ENCODE measurements around the gene PLEKHM2.

PLEKHM2 gene

DNA sequence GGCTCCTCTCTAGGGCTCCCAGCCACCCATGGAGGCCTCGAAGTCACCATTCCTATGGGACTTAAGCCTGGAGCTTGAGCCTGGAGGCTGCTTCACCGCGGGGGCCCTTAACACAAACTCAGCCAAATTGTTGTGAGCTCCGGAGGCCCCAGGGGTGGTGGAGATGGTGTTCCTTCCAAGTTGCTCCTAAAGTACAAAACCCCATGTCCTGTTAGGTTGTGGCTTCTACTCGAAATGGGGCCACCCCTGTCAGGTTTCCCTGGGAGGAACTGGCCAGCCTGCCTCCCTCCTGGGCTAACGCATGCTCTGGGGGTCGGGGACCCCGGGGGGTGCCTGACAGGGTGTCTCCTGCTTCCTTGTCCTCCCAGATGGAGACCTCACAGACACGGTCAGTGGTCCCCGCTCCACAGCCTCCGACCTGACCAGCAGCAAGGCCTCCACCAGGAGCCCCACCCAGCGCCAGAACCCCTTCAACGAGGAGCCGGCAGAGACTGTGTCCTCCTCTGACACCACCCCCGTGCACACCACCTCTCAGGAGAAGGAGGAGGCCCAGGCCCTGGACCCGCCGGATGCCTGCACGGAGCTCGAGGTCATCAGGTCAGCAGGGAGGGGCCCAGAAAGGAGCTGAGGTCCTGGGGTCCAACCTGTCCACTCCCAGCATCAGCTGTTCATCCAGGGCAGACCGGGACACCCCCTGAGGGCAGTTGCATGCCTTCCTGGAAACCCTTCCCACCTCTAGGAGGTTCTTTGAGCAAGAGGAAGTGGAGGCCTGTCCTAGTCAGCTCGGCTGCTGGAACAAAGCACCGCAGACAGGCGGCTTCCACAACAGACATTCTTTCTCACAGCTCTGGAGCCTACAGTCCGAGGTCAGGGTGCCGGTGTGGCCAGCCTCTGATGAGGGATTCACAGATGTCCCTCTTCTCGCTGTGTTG lies 41.1 kb downstream of the PLEKHM2 start:
- Histone ChIP-seq H3K36me3 (ENCODE audit: control insufficient read depth, insufficient read depth, low read length) (peaks cover 6% of the 10 kb centered on the region), H3K27me3 (ENCODE audit: insufficient read depth, low read length, poor library complexity) (no peaks in the 10 kb centered on the region), H3K18ac (ENCODE audit: low read length) (no peak overlapping the region), H2AK5ac (ENCODE audit: low read length) (no peak overlapping the region), H4K5ac (ENCODE audit: low read length) (no peak overlapping the region), H2BK120ac (ENCODE audit: low read depth, low read length) (no peak overlapping the region), H2BK15ac (replicated peaks; ENCODE audit: low read depth) (no peak overlapping the region), H3K4me3 (ENCODE audit: low read length) (no peak overlapping the region), H3K4ac (ENCODE audit: low read depth, low read length) (no peak overlapping the region), H3K79me2 (ENCODE audit: control insufficient read depth, insufficient read depth, low read length) (no peaks in the 10 kb centered on the region), H3K56ac (ENCODE audit: low read length) (no peak overlapping the region), H3K9ac (ENCODE audit: low read length) (no peak overlapping the region), H3K4me1 (ENCODE audit: control insufficient read depth, low read depth, low read length) (no peaks in the 10 kb centered on the region), H3K23ac (ENCODE audit: low read length) (no peak overlapping the region), H4K8ac (ENCODE audit: low read depth, low read length) (no peak overlapping the region), H3K27ac (ENCODE audit: low read depth, low read length) (no peak overlapping the region), H2BK5ac (ENCODE audit: low read length) (no peak overlapping the region), H3K4me2 (ENCODE audit: low read length) (no peak overlapping the region), H3K79me1 (ENCODE audit: low read length) (no peaks in the 10 kb centered on the region)
- WGBS (ENCODE audit: extremely low coverage, insufficient coverage, low lambda C conversion rate): no CpG with 5 or more reads among the region's 26 CpGs
- peak; percentile 40 for DNase-seq

DNA sequence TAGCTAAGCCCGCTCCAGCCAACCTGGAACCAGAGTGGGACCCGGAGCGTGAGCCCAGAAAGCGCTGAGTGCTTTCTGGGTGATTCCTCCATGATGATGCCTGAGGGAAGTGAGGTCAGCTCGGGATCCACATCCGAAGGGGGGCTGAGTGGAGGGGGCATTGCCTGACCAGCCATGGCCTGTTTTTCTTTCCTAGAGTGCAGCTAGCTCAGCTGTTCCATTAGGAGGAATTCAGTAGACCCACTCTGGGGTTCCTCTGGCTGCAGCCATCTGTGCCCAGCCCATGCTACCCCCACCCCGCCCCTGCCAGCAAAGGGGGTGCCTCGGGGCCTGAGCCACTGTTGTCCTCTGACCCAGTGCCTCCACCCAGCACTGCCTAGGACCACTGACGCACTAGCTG lies 42.4 kb downstream of the PLEKHM2 start:
- Histone ChIP-seq H3K79me2 (ENCODE audit: control insufficient read depth, insufficient read depth, low read length) (no peaks in the 10 kb centered on the region), H2BK5ac (ENCODE audit: low read length) (no peak overlapping the region), H3K56ac (ENCODE audit: low read length) (no peak overlapping the region), H2BK15ac (replicated peaks; ENCODE audit: low read depth) (no peak overlapping the region), H3K4me2 (ENCODE audit: low read length) (no peak overlapping the region), H3K9ac (ENCODE audit: low read length) (no peak overlapping the region), H3K27ac (ENCODE audit: low read depth, low read length) (no peak overlapping the region), H3K4me1 (ENCODE audit: control insufficient read depth, low read depth, low read length) (no peaks in the 10 kb centered on the region), H3K79me1 (ENCODE audit: low read length) (no peaks in the 10 kb centered on the region), H4K5ac (ENCODE audit: low read length) (no peak overlapping the region), H3K27me3 (ENCODE audit: insufficient read depth, low read length, poor library complexity) (no peaks in the 10 kb centered on the region), H4K8ac (ENCODE audit: low read depth, low read length) (no peak overlapping the region), H3K36me3 (ENCODE audit: control insufficient read depth, insufficient read depth, low read length) (peaks cover 8% of the 10 kb centered on the region), H3K4ac (ENCODE audit: low read depth, low read length) (no peak overlapping the region), H2AK5ac (ENCODE audit: low read length) (no peak overlapping the region), H3K18ac (ENCODE audit: low read length) (no peak overlapping the region), H3K4me3 (ENCODE audit: low read length) (no peak overlapping the region), H2BK120ac (ENCODE audit: low read depth, low read length) (no peak overlapping the region), H3K23ac (ENCODE audit: low read length) (no peak overlapping the region)
- DNase-seq: no peak
- WGBS (ENCODE audit: extremely low coverage, insufficient coverage, low lambda C conversion rate): no CpG with 5 or more reads among the region's 9 CpGs

DNA sequence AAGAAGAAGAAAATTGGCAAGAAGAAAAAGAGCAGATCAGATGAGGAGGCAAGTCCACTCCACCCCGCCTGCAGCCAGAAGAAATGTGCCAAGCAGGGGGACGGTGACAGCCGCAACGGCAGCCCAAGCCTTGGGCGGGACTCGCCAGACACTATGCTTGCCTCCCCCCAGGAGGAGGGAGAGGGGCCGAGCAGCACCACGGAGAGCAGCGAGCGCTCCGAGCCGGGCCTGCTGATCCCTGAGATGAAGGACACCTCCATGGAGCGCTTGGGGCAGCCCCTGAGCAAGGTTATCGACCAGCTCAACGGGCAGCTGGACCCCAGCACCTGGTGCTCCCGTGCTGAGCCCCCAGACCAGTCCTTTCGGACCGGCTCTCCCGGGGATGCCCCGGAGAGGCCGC lies 42.9 kb downstream of the PLEKHM2 start:
- H3K4me2 ChIP-seq (ENCODE audit: low read length): no peak overlapping the region
- H3K56ac ChIP-seq (ENCODE audit: low read length): no peak overlapping the region
- no peak overlapping the region for H2BK5ac ChIP-seq (ENCODE audit: low read length)
- no peaks in the 10 kb centered on the region for H3K27me3 ChIP-seq (ENCODE audit: insufficient read depth, low read length, poor library complexity)
- no peak overlapping the region for H2BK120ac ChIP-seq (ENCODE audit: low read depth, low read length)
- no peak overlapping the region for H3K9ac ChIP-seq (ENCODE audit: low read length)
- H2BK15ac ChIP-seq (replicated peaks; ENCODE audit: low read depth): no peak overlapping the region
- H3K79me1 ChIP-seq (ENCODE audit: low read length): no peaks in the 10 kb centered on the region
- peaks cover 8% of the 10 kb centered on the region for H3K36me3 ChIP-seq (ENCODE audit: control insufficient read depth, insufficient read depth, low read length)
- H3K79me2 ChIP-seq (ENCODE audit: control insufficient read depth, insufficient read depth, low read length): no peaks in the 10 kb centered on the region
- no CpG with 5 or more reads among the region's 21 CpGs for WGBS (ENCODE audit: extremely low coverage, insufficient coverage, low lambda C conversion rate)
- H3K4me1 ChIP-seq (ENCODE audit: control insufficient read depth, low read depth, low read length): no peaks in the 10 kb centered on the region
- DNase-seq: no peak
- H2AK5ac ChIP-seq (ENCODE audit: low read length): no peak overlapping the region
- H4K5ac ChIP-seq (ENCODE audit: low read length): no peak overlapping the region
- H3K4me3 ChIP-seq (ENCODE audit: low read length): no peak overlapping the region
- H3K23ac ChIP-seq (ENCODE audit: low read length): no peak overlapping the region
- no peak overlapping the region for H3K27ac ChIP-seq (ENCODE audit: low read depth, low read length)
- H3K18ac ChIP-seq (ENCODE audit: low read length): no peak overlapping the region
- no peak overlapping the region for H4K8ac ChIP-seq (ENCODE audit: low read depth, low read length)
- H3K4ac ChIP-seq (ENCODE audit: low read depth, low read length): no peak overlapping the region

DNA sequence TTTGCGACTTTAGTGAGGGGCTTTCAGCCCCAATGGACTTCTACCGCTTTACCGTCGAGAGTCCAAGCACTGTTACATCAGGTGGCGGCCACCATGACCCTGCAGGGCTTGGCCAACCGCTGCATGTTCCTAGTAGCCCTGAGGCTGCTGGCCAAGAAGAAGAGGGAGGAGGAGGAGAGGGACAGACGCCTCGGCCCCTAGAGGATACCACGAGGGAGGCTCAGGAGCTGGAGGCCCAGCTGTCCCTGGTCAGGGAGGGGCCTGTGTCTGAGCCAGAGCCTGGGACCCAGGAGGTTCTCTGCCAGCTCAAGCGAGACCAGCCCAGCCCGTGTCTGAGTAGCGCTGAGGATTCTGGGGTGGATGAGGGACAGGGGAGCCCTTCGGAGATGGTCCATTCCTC lies 43.3 kb downstream of the PLEKHM2 start:
- Histone ChIP-seq H3K9ac (ENCODE audit: low read length) (no peak overlapping the region), H2AK5ac (ENCODE audit: low read length) (no peak overlapping the region), H3K36me3 (ENCODE audit: control insufficient read depth, insufficient read depth, low read length) (peaks cover 6% of the 10 kb centered on the region), H3K27ac (ENCODE audit: low read depth, low read length) (no peak overlapping the region), H3K4me2 (ENCODE audit: low read length) (no peak overlapping the region), H3K4me3 (ENCODE audit: low read length) (no peak overlapping the region), H2BK15ac (replicated peaks; ENCODE audit: low read depth) (no peak overlapping the region), H4K5ac (ENCODE audit: low read length) (no peak overlapping the region), H2BK120ac (ENCODE audit: low read depth, low read length) (no peak overlapping the region), H3K4me1 (ENCODE audit: control insufficient read depth, low read depth, low read length) (no peaks in the 10 kb centered on the region), H3K56ac (ENCODE audit: low read length) (no peak overlapping the region), H3K79me1 (ENCODE audit: low read length) (no peaks in the 10 kb centered on the region), H3K23ac (ENCODE audit: low read length) (no peak overlapping the region), H4K8ac (ENCODE audit: low read depth, low read length) (no peak overlapping the region), H3K27me3 (ENCODE audit: insufficient read depth, low read length, poor library complexity) (no peaks in the 10 kb centered on the region), H3K79me2 (ENCODE audit: control insufficient read depth, insufficient read depth, low read length) (no peaks in the 10 kb centered on the region), H2BK5ac (ENCODE audit: low read length) (no peak overlapping the region), H3K18ac (ENCODE audit: low read length) (no peak overlapping the region), H3K4ac (ENCODE audit: low read depth, low read length) (no peak overlapping the region)
- WGBS (ENCODE audit: extremely low coverage, insufficient coverage, low lambda C conversion rate): no CpG with 5 or more reads among the region's 13 CpGs
- no peak for DNase-seq

DNA sequence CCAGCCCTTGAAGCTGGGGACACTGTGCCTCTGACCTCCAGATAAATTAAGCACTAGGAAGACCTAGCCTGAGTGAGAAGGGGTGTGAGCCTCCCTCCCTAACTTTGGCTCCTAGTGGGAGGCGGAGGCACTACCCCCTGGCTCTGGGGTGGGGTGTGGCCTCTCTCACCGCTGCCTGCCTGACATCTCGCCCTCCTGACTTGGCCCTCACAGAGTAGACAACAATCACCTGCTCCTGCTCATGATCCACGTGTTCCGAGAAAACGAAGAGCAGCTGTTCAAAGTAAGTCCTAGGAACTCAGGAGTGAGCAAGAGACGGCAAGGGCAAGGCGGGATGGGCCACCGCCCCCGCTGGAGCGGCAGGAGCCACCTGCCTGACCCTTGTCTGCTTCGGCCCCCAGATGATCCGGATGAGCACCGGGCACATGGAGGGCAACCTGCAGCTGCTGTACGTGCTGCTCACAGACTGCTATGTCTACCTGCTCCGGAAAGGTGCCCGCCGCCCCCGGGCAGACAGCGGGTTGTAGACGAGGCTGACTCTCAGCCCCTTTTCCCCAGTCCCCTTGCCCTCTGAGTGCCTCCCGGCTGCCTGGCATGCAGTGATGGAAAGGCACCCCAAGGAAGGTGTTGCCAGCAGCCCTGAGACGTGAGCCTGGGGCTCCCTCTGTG lies 43.9 kb downstream of the PLEKHM2 start:
- H3K18ac ChIP-seq (ENCODE audit: low read length): no peak overlapping the region
- no peak overlapping the region for H2BK5ac ChIP-seq (ENCODE audit: low read length)
- no peak overlapping the region for H4K8ac ChIP-seq (ENCODE audit: low read depth, low read length)
- H2BK120ac ChIP-seq (ENCODE audit: low read depth, low read length): no peak overlapping the region
- H3K4me2 ChIP-seq (ENCODE audit: low read length): no peak overlapping the region
- no peak overlapping the region for H4K5ac ChIP-seq (ENCODE audit: low read length)
- no peak for DNase-seq
- H3K79me1 ChIP-seq (ENCODE audit: low read length): no peaks in the 10 kb centered on the region
- no peak overlapping the region for H2BK15ac ChIP-seq (replicated peaks; ENCODE audit: low read depth)
- no peak overlapping the region for H3K27ac ChIP-seq (ENCODE audit: low read depth, low read length)
- no peak overlapping the region for H3K9ac ChIP-seq (ENCODE audit: low read length)
- peaks cover 6% of the 10 kb centered on the region for H3K36me3 ChIP-seq (ENCODE audit: control insufficient read depth, insufficient read depth, low read length)
- H3K4ac ChIP-seq (ENCODE audit: low read depth, low read length): no peak overlapping the region
- no peak overlapping the region for H3K56ac ChIP-seq (ENCODE audit: low read length)
- no peak overlapping the region for H3K4me3 ChIP-seq (ENCODE audit: low read length)
- WGBS (ENCODE audit: extremely low coverage, insufficient coverage, low lambda C conversion rate): no CpG with 5 or more reads among the region's 23 CpGs
- no peaks in the 10 kb centered on the region for H3K27me3 ChIP-seq (ENCODE audit: insufficient read depth, low read length, poor library complexity)
- no peak overlapping the region for H2AK5ac ChIP-seq (ENCODE audit: low read length)
- no peaks in the 10 kb centered on the region for H3K4me1 ChIP-seq (ENCODE audit: control insufficient read depth, low read depth, low read length)
- H3K23ac ChIP-seq (ENCODE audit: low read length): no peak overlapping the region
- no peaks in the 10 kb centered on the region for H3K79me2 ChIP-seq (ENCODE audit: control insufficient read depth, insufficient read depth, low read length)
